SK-N-SH (cell line): Measurements from ENCODE around the gene SPOCK3. TPM values are rescaled to one million over a fixed set of nuclear protein-coding genes. Genes with fewer than 3 reads are reported as not detected.
A peak's percentile ranks its signal among the peaks of the same experiment; 100 is the strongest.

Source experiments
- CTCF ChIA-PET: fragments of 300-600, 350-600 bp; formaldehyde crosslinking; extraction: SDS; loops from one replicate; lab custom pipeline; 2021; lab: Yijun Ruan, JAX
- POLR2A ChIA-PET: fragments of 350-600 bp; sonication (Branson Sonifier 250); formaldehyde crosslinking; extraction: SDS; loops from one replicate; lab custom pipeline; 2020; ENCODE audit warnings: antibody characterized with exemption, inconsistent platforms; lab: Yijun Ruan, JAX
- DNase-seq: peaks from one replicate; pipeline ENCODE4 v3.0.0; 2012
- H2AFZ ChIP-seq: fragments of 200-600 bp; sonication (generic); 2 replicates; pipeline ENCODE4 v1.8.1; 2016; ENCODE audit warnings: antibody characterized with exemption, mild to moderate bottlenecking, low read depth
- H3F3A ChIP-seq: fragments of 200-600 bp; sonication (generic); replicated peaks from 2 replicates; pipeline ENCODE3; 2016; ENCODE audit warnings: antibody characterized with exemption, mild to moderate bottlenecking; ENCODE audit not compliant: insufficient read depth
- H3K27ac ChIP-seq, 2 experiments: fragments of 200-500 bp in 1 of 2; fragments of 200-600 bp in 1 of 2; sonication (Bioruptor generic) in 1 of 2; sonication (generic), shearing (Covaris generic) in 1 of 2; 2 replicates each; pipeline versions ENCODE4 v1.5.1 to v1.6.1; 2014 to 2016; ENCODE audit warnings: low read depth in 2 of 2, inconsistent platforms in 1 of 2, low read length in 1 of 2, mild to moderate bottlenecking in 1 of 2, mixed read lengths in 1 of 2
- H3K27me3 ChIP-seq: fragments of 200-600 bp; sonication (generic), shearing (Covaris generic); 2 replicates; pipeline ENCODE4 v1.6.1; 2016; ENCODE audit warnings: mixed run types; ENCODE audit not compliant: insufficient read depth
- H3K36me3 ChIP-seq, 2 experiments: fragments of 200-500 bp in 1 of 2; fragments of 200-600 bp in 1 of 2; sonication (Bioruptor generic) in 1 of 2; sonication (generic) in 1 of 2; replicated peaks in 1 of 2; 2 replicates each; pipeline versions ENCODE3 to v1.5.1; 2014 to 2016; ENCODE audit warnings: low read length in 1 of 2, mild to moderate bottlenecking in 1 of 2; ENCODE audit not compliant: insufficient read depth in 2 of 2, control insufficient read depth in 1 of 2
- H3K4me1 ChIP-seq, 2 experiments: fragments of 200-500 bp in 1 of 2; fragments of 200-600 bp in 1 of 2; sonication (Bioruptor generic) in 1 of 2; sonication (generic), shearing (Covaris generic) in 1 of 2; 2 replicates each; pipeline versions ENCODE4 v1.5.1 to v1.6.1; 2014 to 2016; ENCODE audit warnings: low read depth in 1 of 2, low read length in 1 of 2, mixed run types in 1 of 2; ENCODE audit not compliant: insufficient read depth in 2 of 2, control insufficient read depth in 1 of 2
- H3K4me2 ChIP-seq: fragments of 200-600 bp; sonication (generic), shearing (Covaris generic); 2 replicates; pipeline ENCODE4 v1.6.1; 2017; ENCODE audit warnings: mixed run types
- H3K4me3 ChIP-seq, 2 experiments: fragments of 200-500 bp in 1 of 2; fragments of 200-600 bp in 1 of 2; sonication (Bioruptor generic) in 1 of 2; sonication (generic), shearing (Covaris generic) in 1 of 2; 2 replicates each; pipeline versions ENCODE4 v1.5.1 to v1.8.1; 2014 to 2016; ENCODE audit warnings: low read depth in 2 of 2, inconsistent platforms in 1 of 2, low read length in 1 of 2, mild to moderate bottlenecking in 1 of 2, mixed read lengths in 1 of 2, moderate library complexity in 1 of 2
- H3K79me2 ChIP-seq: fragments of 200-600 bp; sonication (generic); 2 replicates; pipeline ENCODE4 v1.8.1; 2017; ENCODE audit warnings: mild to moderate bottlenecking; ENCODE audit not compliant: insufficient read depth
- H3K9ac ChIP-seq: fragments of 200-600 bp; sonication (generic); 2 replicates; pipeline ENCODE4 v1.6.1; 2017; ENCODE audit warnings: mixed run types
- H3K9me2 ChIP-seq: fragments of 200-600 bp; sonication (generic); 2 replicates; pipeline ENCODE4 v1.6.1; 2017; ENCODE audit warnings: mixed run types
- H3K9me3 ChIP-seq: fragments of 200-600 bp; sonication (generic); 2 replicates; pipeline ENCODE4 v1.6.1; 2017; ENCODE audit warnings: mixed run types, mild to moderate bottlenecking, moderate library complexity
- H4K20me1 ChIP-seq: fragments of 200-600 bp; sonication (generic); 2 replicates; pipeline ENCODE4 v1.6.1; 2017; ENCODE audit warnings: mild to moderate bottlenecking, mixed run types; ENCODE audit not compliant: insufficient read depth
- FOXM1 ChIP-seq: IDR thresholded peaks from 2 replicates; pipeline ENCODE4 v1.4.0; 2012; ENCODE audit warnings: low read depth, mild to moderate bottlenecking
- GABPA ChIP-seq: IDR thresholded peaks from 2 replicates; pipeline ENCODE4 v1.4.0; 2012; ENCODE audit warnings: low read depth, mild to moderate bottlenecking
- GATA2 ChIP-seq: sonication (generic); formaldehyde crosslinking; IDR thresholded peaks from 2 replicates; pipeline ENCODE4 v1.5.0; 2020; ENCODE audit warnings: mild to moderate bottlenecking, missing genetic modification reagents
- NFIC ChIP-seq: IDR thresholded peaks from 2 replicates; pipeline ENCODE4 v1.4.0; 2012; ENCODE audit warnings: borderline replicate concordance
- NRF1 ChIP-seq: IDR thresholded peaks from 2 replicates; pipeline ENCODE4 v1.6.1; 2012; ENCODE audit warnings: low read depth, mild to moderate bottlenecking, low read length
- RAD21 ChIP-seq: IDR thresholded peaks from 2 replicates; pipeline ENCODE4 v1.6.1; 2012; ENCODE audit warnings: mild to moderate bottlenecking, low read length
- SMC3 ChIP-seq: IDR thresholded peaks from 2 replicates; pipeline ENCODE4 v1.6.1; 2012; ENCODE audit warnings: low read depth, low read length, improper control_type of control experiment
- YY1 ChIP-seq: IDR thresholded peaks from 2 replicates; pipeline ENCODE4 v1.4.0; 2012; ENCODE audit warnings: low read depth, mild to moderate bottlenecking
- WGBS: methylation state at CpG from one replicate; pipeline ENCODE4 v1.1.6; 2017; ENCODE audit warnings: low lambda C conversion rate; 5-methylcytosine and 5-hydroxymethylcytosine counted together
- polyA plus RNA-seq, 3 experiments: library from polyadenylated mRNA; depleted of rRNA; stranded (reverse); fragments of >200 nt; gene quantifications; 2 replicates each; pipeline ENCODE4 v1.2.3, GENCODE V29; 2012
- TF ChIP-seq, protein P1 (sequence below): IDR thresholded peaks from 2 replicates; pipeline ENCODE4 v1.4.0; 2012; ENCODE audit warnings: low read depth, borderline replicate concordance
- TF ChIP-seq, protein P2 (sequence below): IDR thresholded peaks from 2 replicates; pipeline ENCODE4 v1.4.0; 2012; ENCODE audit warnings: low read depth, borderline replicate concordance
- TF ChIP-seq, protein P3 (sequence below): fragments of 200-600 bp; sonication (generic); IDR thresholded peaks from 2 replicates; pipeline ENCODE4 v1.6.1; 2017; ENCODE audit warnings: antibody characterized with exemption, mild to moderate bottlenecking, moderate library complexity
- TF ChIP-seq, protein P4 (sequence below): IDR thresholded peaks from 2 replicates; pipeline ENCODE4 v1.6.1; 2012; ENCODE audit warnings: mild to moderate bottlenecking, low read depth, low read length, moderate library complexity

SPOCK3 gene
- polyA plus RNA-seq, 1 of the 3 experiments (the other 2 are of a cell fraction): not detected

DNA sequence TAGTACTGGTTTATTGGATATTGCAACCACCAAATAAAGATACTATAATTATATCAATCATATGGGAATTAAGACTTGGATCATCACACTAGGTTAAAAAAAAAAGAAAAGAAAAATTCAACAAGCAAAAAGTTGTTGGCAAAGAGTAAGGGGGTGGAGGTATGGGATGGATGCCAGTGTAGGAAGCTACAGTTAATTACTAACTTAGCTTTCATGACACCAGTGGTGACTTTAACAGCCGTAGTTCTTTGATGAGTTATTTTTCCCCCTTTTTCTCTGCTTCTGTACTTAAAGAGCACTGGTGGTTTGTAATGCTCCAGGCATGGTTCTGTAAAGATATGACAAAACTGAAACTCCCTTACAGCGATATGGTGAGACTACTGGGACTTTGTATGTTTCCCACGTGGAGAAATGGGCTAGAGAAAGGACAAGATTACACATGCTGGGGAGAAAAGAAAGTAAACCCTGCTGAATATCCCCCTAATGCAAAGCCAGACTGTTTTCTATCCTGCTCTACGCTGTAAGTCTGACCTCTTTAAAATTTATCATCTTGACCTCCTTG is 210.8 kb downstream of the SPOCK3 start:
- Histone ChIP-seq H3K9me2 (no peaks in the 10 kb centered on the region), H3K27me3 (no peaks in the 10 kb centered on the region), H3K27ac (no peak overlapping the region), H3F3A (no peaks in the 10 kb centered on the region), H3K4me1 (no peaks in the 10 kb centered on the region), H3K4me2 (no peak overlapping the region)
- CTCF ChIA-PET: no interaction called here
- DNase-seq: no peak
- POLR2A ChIA-PET: no interaction called here
- TF ChIP-seq, protein P1, sequence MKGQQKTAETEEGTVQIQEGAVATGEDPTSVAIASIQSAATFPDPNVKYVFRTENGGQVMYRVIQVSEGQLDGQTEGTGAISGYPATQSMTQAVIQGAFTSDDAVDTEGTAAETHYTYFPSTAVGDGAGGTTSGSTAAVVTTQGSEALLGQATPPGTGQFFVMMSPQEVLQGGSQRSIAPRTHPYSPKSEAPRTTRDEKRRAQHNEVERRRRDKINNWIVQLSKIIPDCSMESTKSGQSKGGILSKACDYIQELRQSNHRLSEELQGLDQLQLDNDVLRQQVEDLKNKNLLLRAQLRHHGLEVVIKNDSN: no peak
- TF ChIP-seq GABPA: no peak
- no peak for TF ChIP-seq YY1
- TF ChIP-seq, protein P2, sequence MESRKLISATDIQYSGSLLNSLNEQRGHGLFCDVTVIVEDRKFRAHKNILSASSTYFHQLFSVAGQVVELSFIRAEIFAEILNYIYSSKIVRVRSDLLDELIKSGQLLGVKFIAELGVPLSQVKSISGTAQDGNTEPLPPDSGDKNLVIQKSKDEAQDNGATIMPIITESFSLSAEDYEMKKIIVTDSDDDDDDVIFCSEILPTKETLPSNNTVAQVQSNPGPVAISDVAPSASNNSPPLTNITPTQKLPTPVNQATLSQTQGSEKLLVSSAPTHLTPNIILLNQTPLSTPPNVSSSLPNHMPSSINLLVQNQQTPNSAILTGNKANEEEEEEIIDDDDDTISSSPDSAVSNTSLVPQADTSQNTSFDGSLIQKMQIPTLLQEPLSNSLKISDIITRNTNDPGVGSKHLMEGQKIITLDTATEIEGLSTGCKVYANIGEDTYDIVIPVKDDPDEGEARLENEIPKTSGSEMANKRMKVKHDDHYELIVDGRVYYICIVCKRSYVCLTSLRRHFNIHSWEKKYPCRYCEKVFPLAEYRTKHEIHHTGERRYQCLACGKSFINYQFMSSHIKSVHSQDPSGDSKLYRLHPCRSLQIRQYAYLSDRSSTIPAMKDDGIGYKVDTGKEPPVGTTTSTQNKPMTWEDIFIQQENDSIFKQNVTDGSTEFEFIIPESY: no peak
- no peak for TF ChIP-seq NRF1
- no peak for TF ChIP-seq NFIC
- TF ChIP-seq GATA2 (CRISPR knock-in tag): no peak
- TF ChIP-seq FOXM1: no peak
- TF ChIP-seq, all 33 proteins: peak for 0
- Histone ChIP-seq H3K4me3 (no peak overlapping the region), H3K9ac (no peak overlapping the region), H4K20me1 (no peaks in the 10 kb centered on the region), H2AFZ (no peak overlapping the region), H3K36me3 (no peaks in the 10 kb centered on the region), H3K9me3 (no peaks in the 10 kb centered on the region), H3K79me2 (no peaks in the 10 kb centered on the region)
- WGBS: 25% methylated on average over 4 of the region's 4 CpGs

DNA sequence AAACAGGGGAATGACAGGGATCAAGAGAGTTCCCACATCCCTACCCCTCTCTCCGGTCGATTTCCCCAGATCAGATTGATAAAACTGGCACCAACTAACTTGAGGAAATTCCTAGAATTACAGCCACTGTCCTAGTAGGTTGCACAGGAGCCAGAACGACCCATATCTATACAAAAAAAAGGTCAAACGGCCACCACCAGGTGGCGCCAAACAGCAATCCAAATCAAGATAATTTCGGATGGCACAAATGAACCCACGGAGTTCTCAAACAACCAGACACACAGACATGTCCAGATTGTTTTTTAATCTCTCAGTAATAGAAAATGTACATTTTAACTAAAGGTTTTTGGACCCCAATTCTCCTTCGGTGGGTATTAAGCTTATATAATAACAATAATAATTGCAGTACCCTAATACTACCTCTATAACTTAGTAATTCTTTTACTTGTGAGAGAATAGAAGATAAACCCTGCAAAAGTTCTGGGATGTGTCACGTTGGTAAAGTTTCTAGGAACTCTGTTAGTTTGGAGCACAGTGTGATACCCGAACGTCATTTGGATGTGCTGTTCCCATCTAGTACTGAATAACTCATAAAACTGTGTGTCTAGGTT is 212.6 kb downstream of the SPOCK3 start:
- no peaks in the 10 kb centered on the region for H3K27me3 ChIP-seq
- TF ChIP-seq, protein P3, sequence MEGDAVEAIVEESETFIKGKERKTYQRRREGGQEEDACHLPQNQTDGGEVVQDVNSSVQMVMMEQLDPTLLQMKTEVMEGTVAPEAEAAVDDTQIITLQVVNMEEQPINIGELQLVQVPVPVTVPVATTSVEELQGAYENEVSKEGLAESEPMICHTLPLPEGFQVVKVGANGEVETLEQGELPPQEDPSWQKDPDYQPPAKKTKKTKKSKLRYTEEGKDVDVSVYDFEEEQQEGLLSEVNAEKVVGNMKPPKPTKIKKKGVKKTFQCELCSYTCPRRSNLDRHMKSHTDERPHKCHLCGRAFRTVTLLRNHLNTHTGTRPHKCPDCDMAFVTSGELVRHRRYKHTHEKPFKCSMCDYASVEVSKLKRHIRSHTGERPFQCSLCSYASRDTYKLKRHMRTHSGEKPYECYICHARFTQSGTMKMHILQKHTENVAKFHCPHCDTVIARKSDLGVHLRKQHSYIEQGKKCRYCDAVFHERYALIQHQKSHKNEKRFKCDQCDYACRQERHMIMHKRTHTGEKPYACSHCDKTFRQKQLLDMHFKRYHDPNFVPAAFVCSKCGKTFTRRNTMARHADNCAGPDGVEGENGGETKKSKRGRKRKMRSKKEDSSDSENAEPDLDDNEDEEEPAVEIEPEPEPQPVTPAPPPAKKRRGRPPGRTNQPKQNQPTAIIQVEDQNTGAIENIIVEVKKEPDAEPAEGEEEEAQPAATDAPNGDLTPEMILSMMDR: peak; percentile 92
- TF ChIP-seq RAD21 (peak; percentile 74), SMC3 (peak; percentile 76)
- TF ChIP-seq, protein P4, sequence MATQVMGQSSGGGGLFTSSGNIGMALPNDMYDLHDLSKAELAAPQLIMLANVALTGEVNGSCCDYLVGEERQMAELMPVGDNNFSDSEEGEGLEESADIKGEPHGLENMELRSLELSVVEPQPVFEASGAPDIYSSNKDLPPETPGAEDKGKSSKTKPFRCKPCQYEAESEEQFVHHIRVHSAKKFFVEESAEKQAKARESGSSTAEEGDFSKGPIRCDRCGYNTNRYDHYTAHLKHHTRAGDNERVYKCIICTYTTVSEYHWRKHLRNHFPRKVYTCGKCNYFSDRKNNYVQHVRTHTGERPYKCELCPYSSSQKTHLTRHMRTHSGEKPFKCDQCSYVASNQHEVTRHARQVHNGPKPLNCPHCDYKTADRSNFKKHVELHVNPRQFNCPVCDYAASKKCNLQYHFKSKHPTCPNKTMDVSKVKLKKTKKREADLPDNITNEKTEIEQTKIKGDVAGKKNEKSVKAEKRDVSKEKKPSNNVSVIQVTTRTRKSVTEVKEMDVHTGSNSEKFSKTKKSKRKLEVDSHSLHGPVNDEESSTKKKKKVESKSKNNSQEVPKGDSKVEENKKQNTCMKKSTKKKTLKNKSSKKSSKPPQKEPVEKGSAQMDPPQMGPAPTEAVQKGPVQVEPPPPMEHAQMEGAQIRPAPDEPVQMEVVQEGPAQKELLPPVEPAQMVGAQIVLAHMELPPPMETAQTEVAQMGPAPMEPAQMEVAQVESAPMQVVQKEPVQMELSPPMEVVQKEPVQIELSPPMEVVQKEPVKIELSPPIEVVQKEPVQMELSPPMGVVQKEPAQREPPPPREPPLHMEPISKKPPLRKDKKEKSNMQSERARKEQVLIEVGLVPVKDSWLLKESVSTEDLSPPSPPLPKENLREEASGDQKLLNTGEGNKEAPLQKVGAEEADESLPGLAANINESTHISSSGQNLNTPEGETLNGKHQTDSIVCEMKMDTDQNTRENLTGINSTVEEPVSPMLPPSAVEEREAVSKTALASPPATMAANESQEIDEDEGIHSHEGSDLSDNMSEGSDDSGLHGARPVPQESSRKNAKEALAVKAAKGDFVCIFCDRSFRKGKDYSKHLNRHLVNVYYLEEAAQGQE: no peak
- TF ChIP-seq, all 33 proteins: peak for 3
- POLR2A ChIA-PET: no interaction called here
- H3K4me1 ChIP-seq: no peaks in the 10 kb centered on the region
- DNase-seq: peak; percentile 12
- H3K79me2 ChIP-seq: no peaks in the 10 kb centered on the region
- no peak overlapping the region for H3K27ac ChIP-seq
- 6% methylated on average over 11 of the region's 11 CpGs for WGBS
- H2AFZ ChIP-seq: no peak overlapping the region; the same call in 1 of the 2 replicates
- CTCF ChIA-PET: interaction anchor here (0.6 to 1.3 kb wide), 14 partner anchors 9 to 1051 kb away, joined by 3 to 7 read pairs (median 4); no protein-coding TSS in a partner anchor
- H3K36me3 ChIP-seq: no peaks in the 10 kb centered on the region
- H3K4me2 ChIP-seq: no peak overlapping the region
- H3K9me2 ChIP-seq: no peaks in the 10 kb centered on the region
- no peaks in the 10 kb centered on the region for H3F3A ChIP-seq
- H3K9me3 ChIP-seq: no peaks in the 10 kb centered on the region
- H4K20me1 ChIP-seq: no peaks in the 10 kb centered on the region
- no peak overlapping the region for H3K4me3 ChIP-seq
- H3K9ac ChIP-seq: no peak overlapping the region
